ENCODE data around the gene NKTR. TPM values are rescaled to one million over a fixed set of nuclear protein-coding genes. Genes with fewer than 3 reads are reported as not detected.

The NKTR gene
- total and polyA plus RNA-seq, 2 of the 13 experiments (the other 11 are each of a cell fraction or from before 2014, with no cell fraction given): 41.3 to 59.6 TPM

DNA sequence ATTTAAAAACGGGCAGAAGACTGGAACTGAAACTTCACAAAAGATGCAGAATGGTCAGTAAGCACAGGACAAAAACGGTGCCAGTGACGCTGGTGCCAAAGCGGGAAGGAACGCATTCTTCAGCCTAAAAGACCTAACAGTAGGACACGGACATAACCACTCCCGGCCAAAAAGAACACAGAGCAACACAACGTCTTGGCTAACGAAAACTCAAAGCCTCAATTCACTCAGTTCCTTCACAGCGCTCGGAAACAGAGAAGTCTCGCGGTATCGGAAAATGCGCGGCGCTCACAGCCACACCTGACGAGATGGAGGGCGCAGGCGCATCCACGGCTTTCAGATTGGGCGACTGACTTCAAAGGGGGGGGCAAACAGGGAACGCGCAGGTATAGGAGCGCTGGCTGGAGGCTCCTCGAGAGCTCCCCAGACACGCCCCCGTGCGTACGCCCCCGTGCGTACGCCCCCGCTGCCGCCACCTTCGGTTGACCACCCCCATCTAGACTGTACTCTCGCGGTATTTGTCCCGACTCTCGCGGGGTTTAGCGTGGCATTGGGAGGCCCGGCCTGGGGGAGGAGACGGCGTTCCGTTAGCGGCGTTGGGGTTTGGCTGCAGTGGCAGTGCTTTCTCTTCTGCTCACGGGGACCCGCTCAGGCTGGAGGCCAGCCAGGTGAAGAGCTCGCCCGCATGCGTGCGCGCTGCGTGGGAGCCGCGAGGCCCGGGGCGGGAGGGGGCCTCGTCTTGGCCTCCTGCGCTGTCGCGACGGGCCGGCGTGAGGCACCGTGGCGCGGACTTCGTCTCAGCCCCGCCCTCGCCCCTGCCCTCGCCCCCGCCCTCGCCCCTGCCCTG is at the start of gene NKTR (continued):
- TF ChIP-seq SNRNP70 (IDR thresholded peaks at IDR 0.05; ENCODE audit: low read depth, low read length) (no peak), DR1 (CRISPR knock-in tag; IDR thresholded peaks at IDR 0.05) (peak; percentile 91), ZNF124 (CRISPR knock-in tag; IDR thresholded peaks at IDR 0.05) (peak; percentile 52; the same call in 1 of the 2 replicates), ZNF619 (CRISPR knock-in tag; IDR thresholded peaks at IDR 0.05) (no peak), ZNF44 (CRISPR knock-in tag; IDR thresholded peaks at IDR 0.05) (peak; percentile 85; the same call in 1 of the 2 replicates), HOXA7 (CRISPR knock-in tag; IDR thresholded peaks at IDR 0.05) (no peak), ZBTB21 (CRISPR knock-in tag; IDR thresholded peaks at IDR 0.05) (no peak), YY1 (IDR thresholded peaks at IDR 0.05; ENCODE audit: insufficient read depth, insufficient replicate concordance, low read depth, low read length) (peak; percentile 59), ZNF264 (CRISPR knock-in tag; IDR thresholded peaks at IDR 0.05) (peak; percentile 66; the same call in 1 of the 2 replicates), HNRNPL (IDR thresholded peaks at IDR 0.05; ENCODE audit: low read depth, low read length) (no peak), NFE2L2 (IDR thresholded peaks at IDR 0.05; ENCODE audit: low read length) (no peak), SATB2 (CRISPR knock-in tag; IDR thresholded peaks at IDR 0.05) (no peak), ZNF543 (CRISPR knock-in tag; IDR thresholded peaks at IDR 0.05) (peak; percentile 76; the same call in 1 of the 2 replicates)
- TF ChIP-seq, protein P1, sequence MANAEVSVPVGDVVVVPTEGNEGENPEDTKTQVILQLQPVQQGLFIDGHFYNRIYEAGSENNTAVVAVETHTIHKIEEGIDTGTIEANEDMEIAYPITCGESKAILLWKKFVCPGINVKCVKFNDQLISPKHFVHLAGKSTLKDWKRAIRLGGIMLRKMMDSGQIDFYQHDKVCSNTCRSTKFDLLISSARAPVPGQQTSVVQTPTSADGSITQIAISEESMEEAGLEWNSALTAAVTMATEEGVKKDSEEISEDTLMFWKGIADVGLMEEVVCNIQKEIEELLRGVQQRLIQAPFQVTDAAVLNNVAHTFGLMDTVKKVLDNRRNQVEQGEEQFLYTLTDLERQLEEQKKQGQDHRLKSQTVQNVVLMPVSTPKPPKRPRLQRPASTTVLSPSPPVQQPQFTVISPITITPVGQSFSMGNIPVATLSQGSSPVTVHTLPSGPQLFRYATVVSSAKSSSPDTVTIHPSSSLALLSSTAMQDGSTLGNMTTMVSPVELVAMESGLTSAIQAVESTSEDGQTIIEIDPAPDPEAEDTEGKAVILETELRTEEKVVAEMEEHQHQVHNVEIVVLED (CRISPR knock-in tag; IDR thresholded peaks at IDR 0.05; ENCODE audit: borderline replicate concordance): peak; percentile 98
- TF ChIP-seq, protein P2, sequence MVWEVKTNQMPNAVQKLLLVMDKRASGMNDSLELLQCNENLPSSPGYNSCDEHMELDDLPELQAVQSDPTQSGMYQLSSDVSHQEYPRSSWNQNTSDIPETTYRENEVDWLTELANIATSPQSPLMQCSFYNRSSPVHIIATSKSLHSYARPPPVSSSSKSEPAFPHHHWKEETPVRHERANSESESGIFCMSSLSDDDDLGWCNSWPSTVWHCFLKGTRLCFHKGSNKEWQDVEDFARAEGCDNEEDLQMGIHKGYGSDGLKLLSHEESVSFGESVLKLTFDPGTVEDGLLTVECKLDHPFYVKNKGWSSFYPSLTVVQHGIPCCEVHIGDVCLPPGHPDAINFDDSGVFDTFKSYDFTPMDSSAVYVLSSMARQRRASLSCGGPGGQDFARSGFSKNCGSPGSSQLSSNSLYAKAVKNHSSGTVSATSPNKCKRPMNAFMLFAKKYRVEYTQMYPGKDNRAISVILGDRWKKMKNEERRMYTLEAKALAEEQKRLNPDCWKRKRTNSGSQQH (CRISPR knock-in tag; IDR thresholded peaks at IDR 0.05; ENCODE audit: low read depth): peak; percentile 35; the same call in 1 of the 2 replicates
- TF ChIP-seq, protein P3, sequence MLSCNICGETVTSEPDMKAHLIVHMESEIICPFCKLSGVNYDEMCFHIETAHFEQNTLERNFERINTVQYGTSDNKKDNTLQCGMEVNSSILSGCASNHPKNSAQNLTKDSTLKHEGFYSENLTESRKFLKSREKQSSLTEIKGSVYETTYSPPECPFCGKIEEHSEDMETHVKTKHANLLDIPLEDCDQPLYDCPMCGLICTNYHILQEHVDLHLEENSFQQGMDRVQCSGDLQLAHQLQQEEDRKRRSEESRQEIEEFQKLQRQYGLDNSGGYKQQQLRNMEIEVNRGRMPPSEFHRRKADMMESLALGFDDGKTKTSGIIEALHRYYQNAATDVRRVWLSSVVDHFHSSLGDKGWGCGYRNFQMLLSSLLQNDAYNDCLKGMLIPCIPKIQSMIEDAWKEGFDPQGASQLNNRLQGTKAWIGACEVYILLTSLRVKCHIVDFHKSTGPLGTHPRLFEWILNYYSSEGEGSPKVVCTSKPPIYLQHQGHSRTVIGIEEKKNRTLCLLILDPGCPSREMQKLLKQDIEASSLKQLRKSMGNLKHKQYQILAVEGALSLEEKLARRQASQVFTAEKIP (CRISPR knock-in tag; IDR thresholded peaks at IDR 0.05; ENCODE audit: borderline replicate concordance): no peak
- TF ChIP-seq, protein P4, sequence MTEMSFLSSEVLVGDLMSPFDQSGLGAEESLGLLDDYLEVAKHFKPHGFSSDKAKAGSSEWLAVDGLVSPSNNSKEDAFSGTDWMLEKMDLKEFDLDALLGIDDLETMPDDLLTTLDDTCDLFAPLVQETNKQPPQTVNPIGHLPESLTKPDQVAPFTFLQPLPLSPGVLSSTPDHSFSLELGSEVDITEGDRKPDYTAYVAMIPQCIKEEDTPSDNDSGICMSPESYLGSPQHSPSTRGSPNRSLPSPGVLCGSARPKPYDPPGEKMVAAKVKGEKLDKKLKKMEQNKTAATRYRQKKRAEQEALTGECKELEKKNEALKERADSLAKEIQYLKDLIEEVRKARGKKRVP (CRISPR knock-in tag; IDR thresholded peaks at IDR 0.05): 0 out of 4 replicates have a peak, but pooled peaks of 1 of the 2 experiments have one; percentile 23
- TF ChIP-seq, protein P5, sequence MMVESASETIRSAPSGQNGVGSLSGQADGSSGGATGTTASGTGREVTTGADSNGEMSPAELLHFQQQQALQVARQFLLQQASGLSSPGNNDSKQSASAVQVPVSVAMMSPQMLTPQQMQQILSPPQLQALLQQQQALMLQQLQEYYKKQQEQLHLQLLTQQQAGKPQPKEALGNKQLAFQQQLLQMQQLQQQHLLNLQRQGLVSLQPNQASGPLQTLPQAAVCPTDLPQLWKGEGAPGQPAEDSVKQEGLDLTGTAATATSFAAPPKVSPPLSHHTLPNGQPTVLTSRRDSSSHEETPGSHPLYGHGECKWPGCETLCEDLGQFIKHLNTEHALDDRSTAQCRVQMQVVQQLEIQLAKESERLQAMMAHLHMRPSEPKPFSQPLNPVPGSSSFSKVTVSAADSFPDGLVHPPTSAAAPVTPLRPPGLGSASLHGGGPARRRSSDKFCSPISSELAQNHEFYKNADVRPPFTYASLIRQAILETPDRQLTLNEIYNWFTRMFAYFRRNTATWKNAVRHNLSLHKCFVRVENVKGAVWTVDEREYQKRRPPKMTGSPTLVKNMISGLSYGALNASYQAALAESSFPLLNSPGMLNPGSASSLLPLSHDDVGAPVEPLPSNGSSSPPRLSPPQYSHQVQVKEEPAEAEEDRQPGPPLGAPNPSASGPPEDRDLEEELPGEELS (CRISPR knock-in tag; IDR thresholded peaks at IDR 0.05): no peak
- TF ChIP-seq, protein P6, sequence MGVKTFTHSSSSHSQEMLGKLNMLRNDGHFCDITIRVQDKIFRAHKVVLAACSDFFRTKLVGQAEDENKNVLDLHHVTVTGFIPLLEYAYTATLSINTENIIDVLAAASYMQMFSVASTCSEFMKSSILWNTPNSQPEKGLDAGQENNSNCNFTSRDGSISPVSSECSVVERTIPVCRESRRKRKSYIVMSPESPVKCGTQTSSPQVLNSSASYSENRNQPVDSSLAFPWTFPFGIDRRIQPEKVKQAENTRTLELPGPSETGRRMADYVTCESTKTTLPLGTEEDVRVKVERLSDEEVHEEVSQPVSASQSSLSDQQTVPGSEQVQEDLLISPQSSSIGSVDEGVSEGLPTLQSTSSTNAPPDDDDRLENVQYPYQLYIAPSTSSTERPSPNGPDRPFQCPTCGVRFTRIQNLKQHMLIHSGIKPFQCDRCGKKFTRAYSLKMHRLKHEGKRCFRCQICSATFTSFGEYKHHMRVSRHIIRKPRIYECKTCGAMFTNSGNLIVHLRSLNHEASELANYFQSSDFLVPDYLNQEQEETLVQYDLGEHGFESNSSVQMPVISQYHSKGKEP (CRISPR knock-in tag; IDR thresholded peaks at IDR 0.05): no peak
